K562 (cell line): ENCODE data around the gene PAPSS2. TPM values are rescaled to one million over a fixed set of nuclear protein-coding genes. Genes with fewer than 3 reads are reported as not detected.

Experiments
- ATAC-seq: fragments of 200-7000 bp; cut with Tn5 transposase; 3 replicates; pipeline ENCODE4 v1.9.1; 2020; ENCODE audit warnings: moderate library complexity
- BruUV-seq: library from RNA; stranded (reverse); fragments of 400-500 nt; replicated peaks from 2 replicates; lab custom pipeline; 2021; lab: Mats Ljungman, UMichigan
- CTCF ChIA-PET: fragments of 300-600 bp; formaldehyde crosslinking; extraction: SDS; loops from one replicate; lab custom pipeline; 2021; ENCODE audit warnings: low intra/inter-chr PET ratio; lab: Yijun Ruan, JAX
- POLR2A ChIA-PET: fragments of 300-600, 350-650 bp; sonication (Branson Sonifier 250); formaldehyde crosslinking; extraction: SDS; loops from one replicate; lab custom pipeline; 2021; ENCODE audit warnings: antibody characterized with exemption, inconsistent platforms; lab: Yijun Ruan, JAX
- DNase-seq, 4 experiments: peaks; one replicate each; pipeline versions ENCODE4 v3.0.0 to v3.0.0-alpha.2; 2011 to 2018; ENCODE audit warnings: low spot score in 3 of 4, mixed read lengths in 3 of 4; ENCODE audit errors: extremely low read depth in 1 of 4
- FAIRE-seq: peaks from 2 replicates; lab custom pipeline; 2011; peaks lifted over from hg19 to GRCh38; lab: Jason Lieb, UNC
- H2AFZ ChIP-seq: 2 replicates; pipeline ENCODE4 v1.6.0; 2011; ENCODE audit warnings: low read depth, low read length, control low read depth, inconsistent platforms
- H3K27ac ChIP-seq: fragments of 200-600 bp; 3 replicates; pipeline ENCODE4 v1.8.0; 2011; ENCODE audit warnings: low read depth, mild to moderate bottlenecking, control low read depth, inconsistent platforms, low read length, moderate library complexity, mixed read lengths; ENCODE audit errors: extremely low read depth
- H3K27me3 ChIP-seq, 2 experiments: fragments of 300-600 bp in 1 of 2; 2 replicates in 1 of 2; 3 replicates in 1 of 2; pipeline versions ENCODE4 v1.6.0 to v1.8.0; 2011; ENCODE audit warnings: inconsistent platforms in 2 of 2, low read length in 2 of 2, mild to moderate bottlenecking in 1 of 2, mixed read lengths in 1 of 2, moderate library complexity in 1 of 2; ENCODE audit not compliant: control insufficient read depth in 2 of 2, insufficient read depth in 2 of 2
- H3K36me3 ChIP-seq: fragments of 300-600 bp; 3 replicates; pipeline ENCODE4 v1.8.0; 2011; ENCODE audit warnings: mild to moderate bottlenecking, low read length, inconsistent platforms; ENCODE audit not compliant: control insufficient read depth, insufficient read depth
- H3K4me1 ChIP-seq, 2 experiments: fragments of 200-600 bp in 1 of 2; replicated peaks in 1 of 2; 2 replicates in 1 of 2; 3 replicates in 1 of 2; pipeline versions ENCODE4 v1.5.1 to v1.8.0; 2011; ENCODE audit warnings: inconsistent platforms in 2 of 2, low read length in 2 of 2, mild to moderate bottlenecking in 1 of 2, mixed read lengths in 1 of 2, moderate library complexity in 1 of 2; ENCODE audit not compliant: control insufficient read depth in 2 of 2, insufficient read depth in 2 of 2
- H3K4me2 ChIP-seq: 2 replicates; pipeline ENCODE4 v1.6.1; 2011; ENCODE audit warnings: low read length, control low read depth, inconsistent platforms, mixed read lengths; ENCODE audit not compliant: insufficient read depth
- H3K4me3 ChIP-seq: fragments of 200-600 bp; sonication (generic), shearing (Covaris generic); 2 replicates; pipeline ENCODE4 v1.5.1; 2016; ENCODE audit warnings: control low read depth, inconsistent platforms
- H3K79me2 ChIP-seq: fragments of 200-600 bp; 3 replicates; pipeline ENCODE4 v1.8.0; 2011; ENCODE audit warnings: low read length, inconsistent platforms; ENCODE audit not compliant: control insufficient read depth, insufficient read depth
- H3K9ac ChIP-seq, 2 experiments: 2 replicates each; pipeline versions ENCODE4 v1.6.0 to v1.6.1; 2011; ENCODE audit warnings: low read depth in 2 of 2, low read length in 2 of 2, control low read depth in 1 of 2, inconsistent platforms in 1 of 2, mild to moderate bottlenecking in 1 of 2, mixed read lengths in 1 of 2; ENCODE audit not compliant: insufficient read depth in 1 of 2
- H3K9me1 ChIP-seq: one replicate; pipeline ENCODE4 v1.6.0; 2011; ENCODE audit warnings: inconsistent platforms, mild to moderate bottlenecking, low read length, moderate library complexity; ENCODE audit not compliant: control insufficient read depth, insufficient read depth
- H3K9me3 ChIP-seq: replicated peaks from 2 replicates; pipeline ENCODE4 v1.5.1; 2011; ENCODE audit warnings: low read depth, low read length, inconsistent platforms; ENCODE audit not compliant: control insufficient read depth, insufficient read depth
- H4K20me1 ChIP-seq: replicated peaks from 2 replicates; pipeline ENCODE4 v1.6.1; 2011; ENCODE audit warnings: low read length, inconsistent platforms, mixed read lengths; ENCODE audit not compliant: control insufficient read depth, insufficient read depth
- EGR1 ChIP-seq: fragments of 450-650 bp; conservative IDR thresholded peaks from 2 replicates; pipeline ENCODE4 v1.6.1; 2017; ENCODE audit warnings: mild to moderate bottlenecking
- ELF2 ChIP-seq: fragments of 250-450 bp; sonication (Bioruptor Pico); IDR thresholded peaks from 2 replicates; pipeline ENCODE4 v1.5.0; 2021; ENCODE audit warnings: mild to moderate bottlenecking
- ZBTB11 ChIP-seq, 3 experiments: fragments of 200-800 bp in 1 of 3; fragments of 250-450 bp in 1 of 3; fragments of 450-650 bp in 1 of 3; sonication (Bioruptor Pico) in 1 of 3; sonication (Bioruptor generic) in 1 of 3; formaldehyde crosslinking in 1 of 3; IDR thresholded peaks; 2 replicates each; pipeline versions ENCODE4 v1.6.1 to v1.8.0; 2016 to 2022; ENCODE audit warnings: mild to moderate bottlenecking in 2 of 3, missing genetic modification characterization in 2 of 3, missing compliant biosample characterization in 1 of 3, moderate library complexity in 1 of 3
- ZNF280B ChIP-seq: fragments of 250-450 bp; sonication (Bioruptor Pico); IDR thresholded peaks from 2 replicates; pipeline ENCODE4 v1.5.1; 2021; ENCODE audit warnings: mild to moderate bottlenecking
- ZNF518B ChIP-seq: fragments of 250-450 bp; sonication (Bioruptor Pico); IDR thresholded peaks from 2 replicates; pipeline ENCODE4 v1.5.0; 2021; ENCODE audit warnings: mild to moderate bottlenecking, moderate library complexity
- WGBS: fragments of 100-300 bp; shearing (Covaris generic); methylation state at CpG from one replicate; pipeline ENCODE4 v1.1.6; 2016; ENCODE audit warnings: low coverage, mixed read lengths; ENCODE audit not compliant: insufficient coverage; ENCODE audit errors: missing lambda C conversion rate; 5-methylcytosine and 5-hydroxymethylcytosine counted together
- in situ Hi-C: fragments of 300-500 bp; cut with MboI; formaldehyde crosslinking; loops from 4 replicates; pipeline ENCODE4 v1.15.0; 2018; ENCODE audit warnings: inconsistent platforms, mixed read lengths
- intact Hi-C: fragments of 100-400 bp; cut with micrococcal nuclease; formaldehyde crosslinking; loops from 2 replicates; pipeline ENCODE4 v1.14.2; 2022
- polyA plus RNA-seq, 8 experiments: library from polyadenylated mRNA; depleted of rRNA in 4 of 8; stranded (reverse) in 5 of 8; unstranded in 3 of 8; fragments of >200 nt; fragmentation: Nextera tagmentation in 2 of 8; fragmentation: Illumina TruSeq in 1 of 8; extraction: Ambion mirVana in 2 of 8; extraction: Trizol in 1 of 8; gene quantifications; 2 replicates each; pipeline versions ENCODE4 v1.2.1 to v1.2.3, GENCODE V29; 2011 to 2014; ENCODE audit warnings: inconsistent platforms in 1 of 8, missing spikeins in 1 of 8
- total RNA-seq, 7 experiments: library from RNA; depleted of rRNA in 6 of 7; stranded (reverse); fragments of >200 nt in 6 of 7; fragmentation: Illumina TruSeq in 2 of 7; extraction: Trizol in 2 of 7; gene quantifications; 2 replicates each; pipeline versions ENCODE4 v1.2.1 to v1.2.3, GENCODE V29; 2011 to 2021; ENCODE audit warnings: low replicate concordance in 1 of 7

Gene PAPSS2
- total and polyA plus RNA-seq, 9 of the 15 experiments (the other 6 are each of a cell fraction or from before 2014, with no cell fraction given): 0.01 to 0.29 TPM; not detected in 7

GRCh38 chr10:87685832-87686574 is 26.3 kb downstream of the PAPSS2 start:
- ChIA-PET POLR2A (interaction anchor here (0.8 to 1.2 kb wide), 3 partner anchors 8 to 720 kb away, joined by 3 read pairs; no protein-coding TSS in a partner anchor), CTCF (no interaction called here)
- peaks cover 0 to under 1% of the 10 kb centered on the region in 2 experiments; a peak in 1 of 5 replicates for H3K27me3 ChIP-seq
- peaks cover 0 to 3% of the 10 kb centered on the region in 2 experiments; a peak in 3 of 5 replicates for H3K4me1 ChIP-seq
- H3K79me2 ChIP-seq: no peaks in the 10 kb centered on the region
- TF ChIP-seq EGR1 (no peak), ZBTB11 (CRISPR knock-in tag; IDR thresholded peaks at IDR 0.05) (no peak), ELF2 (no peak), ZNF280B (no peak), ZNF518B (CRISPR knock-in tag) (no peak)
- H3K36me3 ChIP-seq: no peaks in the 10 kb centered on the region
- no peak for FAIRE-seq
- H2AFZ ChIP-seq: no peak overlapping the region
- H3K9me3 ChIP-seq: no peaks in the 10 kb centered on the region
- H3K27ac ChIP-seq: no peak overlapping the region
- no peaks in the 10 kb centered on the region for H4K20me1 ChIP-seq
- H3K4me3 ChIP-seq: no peak overlapping the region
- H3K4me2 ChIP-seq: no peak overlapping the region
- intact Hi-C loops (no loop called here), in situ Hi-C loops (no loop called here)
- no peaks in the 10 kb centered on the region for H3K9me1 ChIP-seq
- no peak for DNase-seq
- BruUV-seq: no TSS peak
- no peak for ATAC-seq
- WGBS: 6% methylated on average over 5 of the region's 5 CpGs
- no peak overlapping the region for H3K9ac ChIP-seq
